ENCODE results near the gene SLC16A12. TPM values are rescaled to one million over a fixed set of nuclear protein-coding genes. Genes with fewer than 3 reads are reported as not detected.

SLC16A12 gene
- polyA plus RNA-seq, 1 donor (not counting 4 experiments of a cell fraction or from before 2014, with no cell fraction given), result 0.10 TPM

DNA sequence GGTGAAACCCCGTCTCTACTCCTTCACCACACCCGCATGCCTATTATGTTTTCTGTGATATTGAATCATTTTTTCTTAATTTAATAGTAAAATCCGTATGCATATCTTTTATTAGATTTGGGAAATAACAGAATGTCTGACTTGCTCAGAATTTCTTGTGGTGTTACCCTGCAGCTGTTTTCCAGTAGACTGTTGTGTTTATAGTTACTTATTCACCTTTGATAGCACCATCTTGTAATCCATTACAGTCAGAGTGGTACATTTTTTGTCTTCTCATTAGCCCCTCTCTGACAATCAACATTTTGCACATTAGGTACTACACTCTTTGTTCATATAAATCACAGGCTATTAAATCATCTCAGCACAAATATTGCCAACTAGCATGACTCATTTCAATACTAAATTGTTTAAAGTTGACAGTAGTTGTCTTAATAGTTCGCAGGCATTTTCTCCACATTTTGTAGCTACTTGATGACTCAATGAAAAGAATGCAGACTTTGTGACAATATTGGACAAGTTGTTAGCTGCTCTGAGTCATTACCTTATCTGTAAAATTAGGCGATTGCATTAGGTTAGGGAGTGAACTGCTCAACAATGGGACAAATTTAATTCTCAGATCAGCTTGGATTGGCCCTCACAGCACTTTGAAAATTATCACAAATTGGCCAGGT, 17.8 kb upstream of the SLC16A12 start:
- H3K79me2 ChIP-seq (ENCODE audit: control insufficient read depth, insufficient read depth, low read length), result no peaks in the 10 kb centered on the region
- H3K9ac ChIP-seq (ENCODE audit: control insufficient read depth, extremely low read depth, insufficient read depth, low read length), result no peak overlapping the region
- H3K4me2 ChIP-seq (ENCODE audit: control insufficient read depth, extremely low read depth, insufficient read depth, low read depth, low read length), result peak overlapping the region; percentile 42
- dilution Hi-C loops (cut with MboI; ENCODE audit: extremely low pct_ligation_motif_present, low sequenced_read_pairs), result no loop called here
- H3K36me3 ChIP-seq (ENCODE audit: control insufficient read depth in 2 of 2, extremely low read depth in 1 of 2, insufficient read depth in 2 of 2, low read length in 2 of 2), result no peaks in the 10 kb centered on the region
- H2AFZ ChIP-seq (ENCODE audit: control insufficient read depth, low read length), result no peak overlapping the region
- H3K27me3 ChIP-seq (ENCODE audit: control insufficient read depth, extremely low read depth, insufficient read depth, low read length), result no peaks in the 10 kb centered on the region
- no peak overlapping the region for H3K4me3 ChIP-seq (ENCODE audit: control insufficient read depth in 2 of 3, extremely low read depth in 1 of 3, insufficient read depth in 2 of 3, low read depth in 1 of 3, low read length in 3 of 3)
- DNase-seq (ENCODE audit: low read depth, low spot score) (peak; percentile 82), FAIRE-seq (peak; percentile 93)
- peak overlapping the region; percentile 31 for H3K27ac ChIP-seq (ENCODE audit: control insufficient read depth, insufficient read depth, low read length)
- H3K9me3 ChIP-seq (ENCODE audit: control insufficient read depth, low read depth, low read length), result no peaks in the 10 kb centered on the region
- peaks cover 22% of the 10 kb centered on the region for H3K4me1 ChIP-seq (ENCODE audit: control insufficient read depth, extremely low read depth, insufficient read depth, low read length)
- TF ChIP-seq CTCF (optimal IDR thresholded peaks at IDR 0.05 in 1 of 3, IDR thresholded peaks at IDR 0.05 in 1 of 3, conservative IDR thresholded peaks at IDR 0.05 in 1 of 3; ENCODE audit: extremely low read depth in 1 of 3, insufficient read depth in 2 of 3, low read length in 3 of 3) (no peak), EZH2 (IDR thresholded peaks at IDR 0.05; ENCODE audit: low read length) (no peak)
- H3K9me1 ChIP-seq (ENCODE audit: control insufficient read depth, extremely low read depth, insufficient read depth, low read length), result no peaks in the 10 kb centered on the region
- H4K20me1 ChIP-seq (ENCODE audit: control insufficient read depth, extremely low read depth, insufficient read depth, low read length), result no peaks in the 10 kb centered on the region

DNA sequence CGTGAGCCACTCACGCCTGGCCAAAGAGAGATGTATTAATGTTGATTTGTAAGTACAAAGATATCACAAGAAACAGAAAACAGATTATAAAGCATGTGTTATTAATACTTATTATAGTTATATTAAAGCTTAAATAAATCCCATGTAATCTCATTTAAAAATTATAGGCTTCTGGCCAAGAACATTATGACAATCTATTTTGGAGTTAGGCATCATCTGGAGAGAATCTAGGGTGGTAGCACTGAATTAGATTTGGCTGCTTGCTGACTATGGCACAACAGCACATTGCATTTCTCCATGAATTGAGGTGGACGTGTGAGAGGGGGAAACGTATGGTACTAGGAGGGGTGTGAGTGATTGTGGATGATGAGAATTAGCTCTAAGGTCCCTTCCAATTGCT, 16.8 kb upstream of the SLC16A12 start:
- no peak overlapping the region for H2AFZ ChIP-seq (ENCODE audit: control insufficient read depth, low read length)
- no peak for DNase-seq (ENCODE audit: low read depth, low spot score)
- H3K9ac ChIP-seq (ENCODE audit: control insufficient read depth, extremely low read depth, insufficient read depth, low read length), result no peak overlapping the region
- H3K4me2 ChIP-seq (ENCODE audit: control insufficient read depth, extremely low read depth, insufficient read depth, low read depth, low read length), result no peak overlapping the region
- dilution Hi-C loops (cut with MboI; ENCODE audit: extremely low pct_ligation_motif_present, low sequenced_read_pairs), result no loop called here
- H3K36me3 ChIP-seq (ENCODE audit: control insufficient read depth in 2 of 2, extremely low read depth in 1 of 2, insufficient read depth in 2 of 2, low read length in 2 of 2), result no peaks in the 10 kb centered on the region
- H3K79me2 ChIP-seq (ENCODE audit: control insufficient read depth, insufficient read depth, low read length), result no peaks in the 10 kb centered on the region
- no peaks in the 10 kb centered on the region for H4K20me1 ChIP-seq (ENCODE audit: control insufficient read depth, extremely low read depth, insufficient read depth, low read length)
- no peaks in the 10 kb centered on the region for H3K27me3 ChIP-seq (ENCODE audit: control insufficient read depth, extremely low read depth, insufficient read depth, low read length)
- no peaks in the 10 kb centered on the region for H3K9me1 ChIP-seq (ENCODE audit: control insufficient read depth, extremely low read depth, insufficient read depth, low read length)
- H3K27ac ChIP-seq (ENCODE audit: control insufficient read depth, insufficient read depth, low read length), result no peak overlapping the region
- TF ChIP-seq CTCF (optimal IDR thresholded peaks at IDR 0.05 in 1 of 3, IDR thresholded peaks at IDR 0.05 in 1 of 3, conservative IDR thresholded peaks at IDR 0.05 in 1 of 3; ENCODE audit: extremely low read depth in 1 of 3, insufficient read depth in 2 of 3, low read length in 3 of 3), result no peak
- TF ChIP-seq EZH2 (IDR thresholded peaks at IDR 0.05; ENCODE audit: low read length), result no peak
- H3K4me1 ChIP-seq (ENCODE audit: control insufficient read depth, extremely low read depth, insufficient read depth, low read length), result peaks cover 22% of the 10 kb centered on the region
- H3K4me3 ChIP-seq (ENCODE audit: control insufficient read depth in 2 of 3, extremely low read depth in 1 of 3, insufficient read depth in 2 of 3, low read depth in 1 of 3, low read length in 3 of 3), result no peak overlapping the region
- no peaks in the 10 kb centered on the region for H3K9me3 ChIP-seq (ENCODE audit: control insufficient read depth, low read depth, low read length)
- no peak for FAIRE-seq

Data from keratinocyte (primary cell).